KG1 (cell line): ENCODE data around the gene TTC27.
"Not testable (repeated sequence)": the region's sequence is repeated elsewhere in the genome, so short reads cannot be mapped to it uniquely, and the experiment has no call there.

Source experiments
- DNase-seq: peaks from one replicate; lab custom pipeline; 2025; lab: John Stamatoyannopoulos, UW

Gene TTC27

DNA sequence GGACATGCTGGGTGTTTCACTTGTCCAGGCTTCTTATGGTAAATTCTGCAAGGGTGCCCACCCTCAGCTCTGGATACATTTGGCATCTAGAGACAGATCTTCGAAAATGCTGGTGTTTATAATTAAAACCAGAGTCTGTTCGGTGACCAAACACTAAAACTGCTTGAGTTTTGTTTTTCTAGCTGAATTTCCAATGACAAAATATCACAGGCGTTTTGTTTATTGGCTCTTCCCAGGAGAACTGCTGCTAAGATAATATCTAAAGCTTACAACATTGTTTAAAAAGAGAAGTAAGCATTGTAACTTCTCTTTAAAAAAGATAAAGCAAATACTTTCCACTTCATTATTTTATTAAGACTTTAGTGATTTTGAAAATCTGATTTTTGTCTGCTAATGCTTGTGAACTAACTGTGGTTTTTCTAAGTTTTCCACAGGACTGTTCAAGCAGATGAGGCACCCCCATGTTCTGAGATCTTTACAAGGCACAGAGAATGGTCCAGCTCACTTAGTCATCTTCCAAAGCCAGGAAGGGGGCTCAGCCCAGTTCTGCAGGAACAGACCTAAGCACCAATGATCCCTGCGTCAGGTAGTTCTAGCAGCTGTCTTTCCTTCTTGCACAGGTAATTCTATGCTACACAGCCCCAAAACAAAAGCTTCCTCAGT is 224.1 kb downstream of the TTC27 start:
- DNase-seq: no peak

GRCh38 chr2:32852856-32853255 is 225.0 kb downstream of the TTC27 start:
- DNase-seq: no peak

- DNase-seq: no peak
Observed at GRCh38 chr2:32856891-32857290, 229.0 kb downstream of the TTC27 start.

GRCh38 chr2:32858713-32859112 is 230.9 kb downstream of the TTC27 start:
- no peak for DNase-seq

- DNase-seq: no peak
Observed at GRCh38 chr2:32860385-32860784, 232.5 kb downstream of the TTC27 start.

- DNase-seq: no peak
Observed at GRCh38 chr2:32862269-32863055, 234.6 kb downstream of the TTC27 start.

DNA sequence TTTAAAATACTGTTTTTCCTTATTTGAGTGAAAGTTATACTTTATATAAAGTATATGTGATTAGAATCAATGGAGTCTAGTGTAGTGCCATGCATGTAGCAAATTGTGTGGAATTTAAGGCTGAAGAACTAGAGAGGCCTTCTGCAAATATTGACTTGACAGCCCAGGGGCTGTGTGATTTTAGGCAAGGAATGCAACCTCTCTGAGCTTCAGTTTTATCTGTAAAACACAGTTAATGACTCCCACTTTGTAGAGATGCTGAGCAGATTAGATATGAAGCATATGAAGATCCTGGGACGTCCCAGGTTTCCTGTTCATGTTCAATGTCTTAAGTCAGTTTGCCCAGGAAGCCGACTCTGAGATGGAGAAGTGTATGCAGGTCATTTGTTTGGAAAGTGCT is 235.5 kb downstream of the TTC27 start:
- DNase-seq: no peak

- no peak for DNase-seq
Observed at GRCh38 chr2:32863803-32864202, 236.0 kb downstream of the TTC27 start.

- DNase-seq: no peak
Observed at GRCh38 chr2:32864334-32865111, 236.7 kb downstream of the TTC27 start.

GRCh38 chr2:32865399-32866068 is 237.7 kb downstream of the TTC27 start:
- DNase-seq: no peak

GRCh38 chr2:32866462-32866861 is 238.6 kb downstream of the TTC27 start:
- not testable (repeated sequence) for DNase-seq
